Stimulated activated CD4-positive, alpha-beta T cell treated with anti-CD3 and anti-CD28 coated beads, Interleukin-15, amount 100 ng/mL, for 1 hour (primary cell): Measurements from ENCODE around the gene LRP11.
"Not testable (repeated sequence)": the region's sequence is repeated elsewhere in the genome, so short reads cannot be mapped to it uniquely, and the experiment has no call there.

Experiments
- DNase-seq, 2 donors: peaks; one replicate each; pipeline ENCODE4 v3.0.0-alpha.2; 2020; ENCODE audit warnings: low read depth in 1 of 2, low spot score in 1 of 2

Gene LRP11

DNA sequence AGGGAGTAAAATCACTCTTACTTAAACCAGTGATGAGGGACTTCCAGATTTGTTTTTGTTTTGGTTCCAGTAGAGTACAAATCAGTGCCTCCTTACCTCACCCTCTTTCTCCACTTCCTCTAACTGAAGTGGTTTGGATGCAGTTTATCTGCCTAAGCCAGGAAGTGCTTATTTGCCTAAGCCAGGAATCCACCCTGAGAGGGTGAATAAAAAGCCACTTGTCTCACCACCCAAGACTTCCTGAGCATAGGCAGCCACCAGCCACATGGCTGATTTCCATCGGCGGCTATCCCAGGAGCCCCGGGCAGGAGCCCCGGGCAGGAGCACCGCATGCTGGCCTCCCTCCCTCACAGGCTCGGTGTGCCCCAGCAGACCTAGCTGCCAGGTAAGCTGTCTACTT is 12.0 kb downstream of the LRP11 start:
- DNase-seq: no peak

DNA sequence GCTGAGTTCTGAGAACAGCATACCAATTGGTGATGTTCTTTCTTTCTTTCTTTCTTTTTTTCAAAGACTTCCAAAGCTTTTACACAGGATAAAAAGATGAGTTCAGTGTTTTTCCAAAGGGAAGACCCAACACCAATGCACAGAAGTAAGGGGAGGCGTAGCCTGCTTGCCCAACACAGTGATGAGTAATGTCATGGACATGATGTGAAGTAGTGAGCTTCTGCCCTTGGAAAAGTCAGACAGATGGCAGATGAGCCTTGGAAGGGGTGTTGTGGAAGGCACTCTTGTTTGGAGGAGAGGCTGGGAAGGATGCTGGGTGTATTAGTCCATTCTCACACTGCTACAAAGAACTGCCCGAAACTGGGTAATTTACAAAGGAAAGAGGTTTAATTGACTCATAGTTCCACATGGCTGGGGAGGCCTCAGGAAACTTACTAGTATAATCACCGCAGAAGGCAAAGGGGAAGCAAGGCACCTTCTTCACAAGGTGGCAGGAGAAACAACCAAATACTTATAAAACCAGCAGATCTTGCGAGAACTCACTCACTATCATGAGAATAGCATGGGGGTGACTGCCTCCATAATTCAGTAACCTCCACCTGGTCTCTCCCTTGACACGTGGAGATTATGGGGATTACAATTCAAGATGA is 12.6 kb downstream of the LRP11 start:
- DNase-seq: no peak

DNA sequence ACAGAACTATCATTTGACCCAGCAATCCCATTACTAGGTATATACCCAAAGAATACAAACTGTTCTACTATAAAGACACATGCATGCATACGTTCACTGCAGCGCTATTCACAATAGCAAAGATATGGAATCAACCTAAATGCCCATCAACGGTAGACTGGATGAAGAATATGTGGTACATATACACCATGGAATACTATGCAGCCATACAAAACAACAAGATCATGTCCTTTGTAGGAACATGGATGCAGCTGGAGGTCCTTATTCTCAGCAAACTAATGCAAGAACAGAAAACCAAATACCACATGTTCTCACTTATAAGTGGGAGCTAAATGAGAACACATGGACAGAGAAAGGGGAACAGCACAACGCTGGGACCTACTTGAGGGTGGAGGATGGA is 15.8 kb downstream of the LRP11 start:
- not testable (repeated sequence) for DNase-seq

DNA sequence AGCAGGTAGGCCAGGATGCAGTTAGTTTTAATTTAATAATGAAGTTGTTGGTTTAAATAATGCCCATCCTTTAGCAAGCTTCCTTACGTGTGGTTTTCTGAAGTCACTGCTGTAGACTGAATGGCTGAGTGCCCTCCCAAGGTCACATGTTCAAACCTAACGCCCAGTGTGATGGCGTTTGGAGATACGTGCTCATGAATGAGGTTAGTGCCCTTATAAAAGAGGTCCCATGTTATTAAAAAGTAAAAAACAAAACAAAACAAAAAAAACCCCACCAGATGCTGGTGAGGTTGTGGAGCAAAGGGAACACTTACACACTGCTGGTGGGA is 16.3 kb downstream of the LRP11 start:
- DNase-seq: no peak

DNA sequence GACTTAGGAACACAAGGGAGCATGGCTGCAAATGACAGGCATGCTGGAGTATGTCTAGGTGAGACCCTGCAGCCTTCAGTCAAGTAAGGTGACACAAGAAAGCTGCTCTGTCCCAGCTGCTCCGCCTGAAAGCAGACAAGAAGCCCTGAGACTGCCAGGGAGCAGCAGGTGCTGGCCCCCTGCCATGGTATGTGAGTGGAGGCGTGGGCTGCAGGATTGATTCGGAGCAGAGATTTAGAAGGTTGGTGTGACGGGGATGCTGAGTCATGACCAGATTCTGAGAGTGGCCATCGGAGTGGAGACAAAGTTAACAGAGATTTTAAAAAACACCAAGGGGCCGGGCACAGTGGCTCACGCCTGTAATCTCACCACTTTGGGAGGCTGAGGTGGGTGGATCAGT is 17.8 kb downstream of the LRP11 start:
- DNase-seq: no peak

DNA sequence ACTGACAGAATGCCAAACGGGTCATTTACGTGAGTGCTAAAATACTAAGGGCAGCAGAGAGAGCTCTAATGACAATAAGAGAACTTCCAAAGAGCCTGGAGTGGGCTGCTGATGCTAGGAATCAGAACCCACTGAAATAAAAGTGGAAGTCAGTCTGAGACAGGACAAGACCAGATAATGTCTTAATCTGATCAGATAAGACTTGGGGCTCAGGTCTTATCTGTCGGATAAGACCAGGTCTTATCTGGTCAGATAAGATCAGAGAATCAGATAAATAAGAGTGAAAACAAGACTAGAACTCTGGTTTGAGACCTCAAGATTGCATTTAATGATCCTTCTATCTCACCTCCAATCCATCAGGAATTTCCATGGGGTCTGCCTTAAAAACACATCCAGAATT is 18.6 kb downstream of the LRP11 start:
- no peak for DNase-seq

DNA sequence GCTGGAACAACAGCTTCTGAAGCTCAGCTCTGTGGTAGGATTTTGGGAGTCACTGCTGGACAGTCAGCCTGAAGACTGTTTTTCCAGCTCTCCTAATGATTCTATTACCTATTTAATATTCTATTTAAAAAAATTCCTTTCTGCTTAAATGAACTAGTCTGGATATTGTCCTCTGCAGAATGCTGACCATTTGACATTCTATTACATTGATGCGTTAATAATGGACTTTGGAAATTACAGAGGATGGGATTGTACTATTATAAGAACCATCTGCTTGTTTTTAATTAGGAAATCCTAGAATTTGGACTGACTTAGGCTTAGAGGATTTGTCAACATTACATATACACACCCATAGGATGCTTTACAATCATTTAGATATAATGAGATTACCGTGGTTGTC is 19.7 kb downstream of the LRP11 start:
- DNase-seq: no peak

DNA sequence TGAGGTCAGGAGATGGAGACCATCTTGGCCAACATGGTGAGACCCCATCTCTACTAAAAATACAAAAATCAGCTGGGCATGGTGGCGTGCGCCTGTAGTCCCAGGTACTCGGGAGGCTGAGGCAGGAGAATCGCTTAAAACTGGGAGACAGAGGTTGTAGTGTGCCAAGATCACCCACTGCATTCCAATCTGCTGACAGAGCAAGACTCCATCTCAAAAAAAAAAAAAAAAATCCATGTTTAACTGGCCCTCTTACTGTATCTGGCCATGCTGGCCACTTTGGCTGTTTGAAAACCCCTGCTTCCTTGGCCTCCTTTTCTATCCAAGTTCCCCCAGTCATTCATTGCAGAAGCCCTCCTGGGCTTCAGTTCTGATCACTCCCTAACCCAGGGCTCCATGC is 20.1 kb downstream of the LRP11 start:
- not testable (repeated sequence) for DNase-seq

DNA sequence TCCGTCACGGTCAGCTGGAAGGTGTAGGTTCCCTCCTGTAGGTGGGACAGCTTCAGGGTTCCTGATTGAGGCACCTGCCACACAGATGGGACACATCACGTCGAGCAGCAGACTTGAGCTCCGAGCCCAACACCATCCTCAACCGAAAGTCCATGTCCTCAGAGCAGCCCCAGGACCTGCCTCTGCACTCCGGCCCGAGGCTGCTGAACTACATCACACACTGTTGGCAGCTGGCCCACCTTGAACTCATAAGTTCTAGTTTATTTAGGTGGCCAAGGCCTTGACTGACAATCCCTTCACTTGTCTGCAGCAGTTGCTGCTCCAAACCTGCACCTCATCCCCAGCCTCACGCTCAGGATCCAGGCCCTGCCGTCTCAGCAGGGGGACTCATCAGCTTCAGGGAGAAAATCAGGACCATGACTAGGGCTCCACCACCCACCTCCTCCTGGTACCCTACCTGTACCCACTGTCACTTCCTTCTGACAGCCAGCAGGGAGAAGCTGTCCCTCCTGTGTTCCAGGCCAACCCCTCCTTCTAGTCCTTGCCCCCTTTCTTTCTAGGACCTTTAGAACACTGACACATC is 21.0 kb downstream of the LRP11 start:
- no peak for DNase-seq

DNA sequence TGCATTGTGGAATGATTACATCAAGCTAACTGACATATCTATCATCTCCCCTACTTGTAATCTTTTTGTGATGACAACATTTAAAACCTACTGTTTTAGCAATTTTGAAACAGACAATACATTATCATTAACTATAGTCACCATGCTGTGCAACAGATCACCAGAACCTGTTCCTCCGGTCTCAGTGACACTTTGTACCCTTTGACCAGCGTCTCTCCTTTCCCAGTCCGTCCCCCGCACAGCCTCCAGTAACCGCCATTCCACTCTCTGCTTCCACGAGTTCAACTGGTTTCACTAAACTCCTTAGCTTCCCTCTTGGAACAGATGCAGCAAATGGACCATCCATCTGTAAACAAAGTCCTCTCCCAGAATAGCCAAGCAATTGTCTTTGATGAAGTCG is 21.8 kb downstream of the LRP11 start:
- DNase-seq: no peak

DNA sequence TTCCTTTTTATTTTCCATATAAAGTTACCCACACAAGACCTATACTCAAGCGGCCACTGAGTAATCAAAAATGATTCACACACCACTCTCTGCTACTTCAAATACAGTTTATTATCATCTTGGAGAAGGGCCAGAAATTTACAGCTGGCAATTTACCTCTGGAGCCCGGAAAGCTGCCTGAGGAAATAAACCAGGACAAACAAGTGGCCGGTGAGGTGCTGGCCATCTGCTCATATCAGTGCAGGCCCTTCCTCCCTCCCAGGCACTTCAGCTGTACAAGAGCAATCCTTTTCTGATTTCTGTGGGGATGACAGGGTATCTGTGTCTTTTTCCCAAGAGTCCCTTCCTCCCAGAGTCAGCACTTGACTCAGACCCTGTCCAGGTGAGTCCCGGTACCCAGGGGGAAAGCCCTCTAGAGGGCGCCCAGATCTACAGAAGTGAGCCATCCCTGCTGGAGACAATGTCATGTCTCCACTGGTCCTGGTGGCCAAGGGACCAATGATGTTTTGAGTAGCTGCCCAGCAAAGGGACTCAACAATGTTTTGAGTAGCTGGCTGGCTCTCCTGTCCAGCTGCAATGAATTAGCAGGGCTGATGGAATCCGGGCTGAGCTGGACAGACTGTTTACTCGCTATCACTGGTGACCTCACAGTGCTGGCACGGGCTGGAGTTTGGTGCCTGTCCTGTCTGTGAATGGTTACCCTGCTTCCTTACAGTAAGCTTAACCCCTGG is 23.6 kb downstream of the LRP11 start:
- peak in 1 of 2 donors; percentile 14 for DNase-seq

DNA sequence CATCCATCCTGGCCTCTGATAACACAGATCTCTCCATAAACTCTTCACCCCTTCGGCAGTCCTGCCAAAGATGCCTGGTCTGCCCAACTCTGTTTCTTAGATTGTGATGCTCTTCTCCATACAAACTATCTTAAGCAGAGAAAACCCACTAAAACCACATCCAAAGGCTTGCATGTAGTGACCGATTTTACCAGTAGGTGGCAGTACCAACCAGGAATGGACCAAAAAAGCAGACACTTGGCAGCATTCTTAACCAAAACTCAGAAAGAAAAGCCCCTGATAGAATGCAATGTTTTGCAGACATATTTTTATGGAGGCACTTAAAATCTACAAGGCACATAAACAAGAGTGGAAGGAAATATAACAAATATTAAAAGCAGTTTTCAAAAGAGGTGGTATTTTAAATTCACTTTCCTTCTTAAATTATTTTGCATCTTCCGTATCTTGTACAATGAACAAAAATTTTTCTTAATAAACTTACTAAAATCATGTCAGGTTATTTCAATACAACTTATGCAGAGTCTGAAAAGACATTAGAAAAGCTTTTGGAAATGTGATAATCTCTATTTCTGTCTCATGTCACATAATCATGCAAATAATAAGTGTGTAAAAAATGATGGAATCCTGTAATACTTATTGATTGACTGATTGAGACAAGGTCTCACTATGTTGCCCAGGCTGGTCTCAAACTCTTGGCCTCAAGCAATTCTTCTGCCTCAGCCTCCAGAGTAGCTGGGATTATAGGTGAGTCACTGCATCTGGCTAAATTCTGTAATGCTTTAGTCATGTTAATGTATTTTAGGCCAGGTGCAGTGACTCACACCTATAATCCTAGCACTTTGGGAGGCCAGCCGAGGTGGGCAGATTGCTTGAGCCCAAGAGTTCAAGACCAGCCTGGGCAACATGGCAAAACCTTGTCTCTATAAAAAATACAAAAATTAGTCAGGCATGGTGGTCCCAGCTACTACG is 29.4 kb downstream of the LRP11 start:
- DNase-seq: peak; percentile 3 to 48

DNA sequence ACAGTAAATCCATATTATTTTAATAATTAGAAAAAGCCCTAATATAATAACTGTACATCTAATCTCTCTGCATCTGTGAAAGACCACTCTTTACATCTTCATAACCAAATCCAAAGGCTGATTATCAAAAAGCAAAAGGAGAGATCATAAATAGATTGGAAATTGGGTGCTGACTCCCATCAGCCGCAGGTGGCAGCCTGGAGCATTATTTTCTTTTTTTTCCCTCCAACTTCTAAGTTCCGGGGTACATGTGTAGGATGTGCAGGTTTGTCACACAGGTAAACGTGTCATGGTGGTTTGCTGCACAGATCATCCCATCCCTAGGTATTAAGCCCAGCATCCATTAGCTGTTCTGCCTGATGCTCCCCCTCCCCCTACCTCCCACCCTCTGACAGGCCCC is 30.5 kb downstream of the LRP11 start:
- no peak for DNase-seq

DNA sequence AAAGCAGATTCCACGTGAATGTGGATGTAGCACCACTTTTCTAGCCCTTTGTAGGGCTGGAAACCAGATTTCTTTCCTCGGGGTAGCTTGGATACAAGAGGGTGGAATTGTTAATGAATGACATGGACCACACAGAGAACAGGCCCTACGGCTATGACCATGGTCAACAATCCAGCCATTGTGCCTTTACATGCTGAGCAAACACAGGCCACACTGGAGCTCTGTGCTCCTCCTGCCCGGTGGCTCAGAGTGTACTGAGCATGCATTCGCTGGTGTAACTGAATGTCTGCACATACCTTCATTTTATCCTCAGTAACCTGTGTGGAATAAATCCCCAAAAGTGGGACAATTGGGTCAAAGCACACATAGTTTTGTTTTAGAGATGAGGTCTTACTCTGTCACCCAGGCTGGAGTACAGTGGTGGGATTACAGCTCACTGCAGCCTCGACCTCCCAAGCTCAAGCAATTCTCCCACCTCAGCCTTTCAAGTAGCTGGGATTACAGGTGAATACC is 32.8 kb downstream of the LRP11 start:
- no peak for DNase-seq

DNA sequence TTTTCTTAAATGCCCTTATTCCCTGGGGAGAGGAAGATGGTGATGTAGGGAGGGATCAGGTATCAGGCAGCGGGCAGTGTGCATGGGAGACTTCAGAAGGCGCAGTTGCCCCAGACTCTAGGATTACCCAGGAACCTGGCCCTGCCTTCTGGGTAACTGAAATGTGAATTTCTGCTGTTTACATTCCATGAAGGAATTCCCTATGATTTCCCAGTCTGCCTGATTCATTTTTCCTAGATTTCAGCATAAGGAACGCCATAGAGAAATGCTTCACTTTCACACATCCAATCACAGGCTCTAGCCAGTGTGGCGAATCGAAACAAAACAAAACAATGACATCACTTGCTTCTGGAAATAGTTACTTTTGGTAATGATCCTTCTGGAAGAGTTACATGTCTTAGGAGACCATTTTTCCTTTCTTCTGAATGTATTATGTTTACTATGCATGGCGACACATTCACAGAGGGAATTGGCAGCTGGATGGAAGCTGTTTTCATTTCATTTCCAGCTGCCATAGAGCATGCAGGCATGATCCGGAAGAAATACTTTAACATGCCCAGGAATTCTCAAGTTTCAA is 33.3 kb downstream of the LRP11 start:
- DNase-seq: no peak

DNA sequence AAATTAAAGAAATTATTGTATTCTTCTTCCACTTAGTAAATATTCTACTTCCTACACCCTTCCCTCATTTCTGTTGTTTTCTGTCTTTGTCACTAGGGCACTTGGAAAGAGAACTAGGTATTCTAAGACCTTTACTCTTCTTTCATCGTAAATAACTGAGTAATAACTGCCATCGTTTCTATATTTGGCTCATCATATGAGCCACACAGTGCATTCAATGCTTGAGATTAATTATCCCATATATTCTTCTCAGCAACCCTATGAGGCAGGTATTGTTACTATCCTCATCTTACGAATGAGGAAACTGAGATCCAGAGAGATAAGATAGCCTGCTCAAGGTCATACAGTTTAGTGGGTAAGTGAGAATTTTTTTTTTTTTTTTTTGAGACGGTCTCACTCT is 38.9 kb downstream of the LRP11 start:
- DNase-seq: no peak

DNA sequence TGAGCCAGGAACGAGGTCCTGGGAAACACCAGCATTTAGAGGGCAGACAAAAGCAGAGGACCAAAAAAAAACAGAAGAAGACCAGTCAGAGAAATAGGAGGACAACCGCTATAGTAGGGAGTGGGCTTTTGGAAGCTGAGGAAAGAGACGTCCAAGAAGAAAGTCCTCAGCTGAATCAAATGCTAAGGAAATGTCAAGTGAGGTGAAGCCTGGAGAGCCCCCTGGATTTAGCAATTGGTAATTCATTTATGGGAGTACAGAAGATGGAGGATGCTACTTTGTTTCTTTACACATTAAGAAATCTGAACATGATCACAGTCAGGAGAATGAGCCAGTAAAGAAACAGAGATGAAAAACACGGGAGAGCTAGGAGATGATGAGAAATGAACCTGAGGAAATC is 41.1 kb downstream of the LRP11 start:
- no peak for DNase-seq

DNA sequence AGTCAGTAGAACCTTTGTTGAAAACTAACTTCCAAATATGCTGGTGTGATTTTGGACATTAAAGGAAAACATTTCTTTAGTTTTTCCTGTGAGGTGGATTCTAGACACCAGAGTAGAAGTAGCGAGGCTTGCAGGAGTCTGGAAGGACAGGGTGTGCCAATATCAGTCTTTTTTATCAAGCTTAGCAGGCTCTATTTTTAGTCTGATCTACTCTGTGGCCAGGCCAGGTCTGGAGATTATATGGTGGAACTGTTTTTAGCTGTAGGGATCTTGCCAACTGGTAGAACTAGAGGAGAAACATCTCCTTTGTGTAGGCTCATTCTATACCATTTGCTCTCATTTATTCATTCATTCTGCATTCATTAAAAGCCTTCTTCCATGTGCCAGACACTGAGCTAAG is 42.7 kb downstream of the LRP11 start:
- no peak for DNase-seq

DNA sequence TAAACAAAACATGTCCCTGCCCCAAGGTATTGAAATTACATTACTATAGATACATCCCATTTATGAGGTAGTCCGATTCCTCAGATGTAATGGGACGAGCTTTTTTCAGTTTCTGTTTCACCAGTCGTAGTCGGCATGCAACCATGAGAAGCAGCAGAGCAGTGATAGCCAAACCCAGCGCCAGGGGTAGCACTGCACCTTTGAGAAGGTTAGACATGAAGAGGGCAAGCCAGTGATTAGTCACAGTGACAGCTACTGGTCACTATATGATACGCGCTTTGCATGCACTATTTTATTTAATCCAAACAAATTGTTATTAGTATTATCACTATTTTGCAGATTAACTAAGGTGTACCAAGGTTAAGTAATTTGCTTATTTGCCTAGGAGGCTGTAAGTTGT is 43.7 kb downstream of the LRP11 start:
- DNase-seq: no peak

DNA sequence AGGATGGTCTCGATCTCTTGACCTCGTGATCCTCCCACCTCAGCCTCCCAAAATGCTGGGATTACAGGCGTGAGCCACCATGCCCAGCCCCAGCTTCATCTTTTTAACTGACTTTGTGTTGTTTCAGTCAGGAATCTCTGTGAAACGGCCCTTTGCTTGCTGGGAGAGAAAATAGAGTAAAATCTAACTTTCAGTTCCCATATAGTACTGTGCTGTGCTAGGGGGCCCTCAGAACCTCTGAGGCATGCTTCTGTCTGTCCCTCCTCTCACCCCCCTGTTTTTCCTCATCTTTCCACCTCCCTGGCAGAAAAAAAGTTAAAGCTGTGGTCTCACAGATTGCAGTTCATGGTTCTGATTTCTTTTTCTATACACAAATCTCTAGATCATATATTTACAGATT is 48.4 kb downstream of the LRP11 start:
- no peak for DNase-seq

DNA sequence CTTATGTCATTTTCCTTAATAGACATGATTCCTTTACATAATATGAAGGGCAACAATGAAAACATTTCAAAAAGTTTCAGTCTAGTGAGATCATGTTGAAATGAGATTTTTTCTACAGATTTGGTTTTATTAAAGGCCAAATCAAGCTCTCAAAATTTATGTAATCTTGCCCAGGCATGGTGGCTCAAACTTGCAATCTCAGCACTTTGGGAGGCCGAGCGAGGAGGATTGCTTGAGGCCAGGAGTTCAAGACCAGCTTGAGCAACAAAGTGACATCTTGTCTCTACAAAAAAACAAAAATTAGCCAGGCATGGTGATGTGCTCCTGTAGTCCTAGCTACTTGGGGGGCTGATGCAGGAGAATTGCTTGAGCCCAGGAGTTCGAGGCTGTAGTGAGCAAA is 50.8 kb downstream of the LRP11 start:
- DNase-seq: no peak
